ENCODE data around the gene TLN1.
A peak's percentile ranks its signal among the peaks of the same experiment; 100 is the strongest.

Gene TLN1

DNA sequence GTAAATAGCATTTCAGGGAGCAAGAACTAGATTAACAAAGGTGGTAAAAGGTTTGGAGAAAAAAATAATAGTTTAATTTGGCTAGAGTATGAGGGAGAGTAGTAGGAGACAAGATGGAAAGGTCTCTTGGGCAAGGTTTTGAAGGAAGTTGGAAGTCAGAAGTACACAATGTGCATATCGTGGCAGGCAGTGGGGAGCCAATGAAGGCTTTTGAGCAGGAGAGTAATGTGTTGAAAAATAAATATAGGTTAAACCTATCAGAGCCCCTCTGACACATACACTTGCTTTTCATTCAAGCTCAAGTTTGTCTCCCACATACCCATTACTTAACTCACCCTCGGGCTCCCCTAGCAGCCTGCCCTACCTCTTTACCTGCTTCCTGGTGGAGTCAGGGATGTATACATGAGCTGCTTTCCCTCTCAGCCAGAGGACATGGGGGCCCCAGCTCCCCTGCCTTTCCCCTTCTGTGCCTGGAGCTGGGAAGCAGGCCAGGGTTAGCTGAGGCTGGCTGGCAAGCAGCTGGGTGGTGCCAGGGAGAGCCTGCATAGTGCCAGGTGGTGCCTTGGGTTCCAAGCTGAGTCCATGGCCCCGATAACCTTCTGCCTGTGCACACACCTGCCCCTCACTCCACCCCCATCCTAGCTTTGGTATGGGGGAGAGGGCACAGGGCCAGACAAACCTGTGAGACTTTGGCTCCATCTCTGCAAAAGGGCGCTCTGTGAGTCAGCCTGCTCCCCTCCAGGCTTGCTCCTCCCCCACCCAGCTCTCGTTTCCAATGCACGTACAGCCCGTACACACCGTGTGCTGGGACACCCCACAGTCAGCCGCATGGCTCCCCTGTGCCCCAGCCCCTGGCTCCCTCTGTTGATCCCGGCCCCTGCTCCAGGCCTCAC lies 58.6 kb downstream of the TLN1 start, which contains the start of gene CA9:
Gene CA9, plus strand, starts transcription at position 797 of the 893 bp plus-strand sequence. Its CDS starts 32 bp downstream, at position 829.
- TF ChIP-seq, protein P1, sequence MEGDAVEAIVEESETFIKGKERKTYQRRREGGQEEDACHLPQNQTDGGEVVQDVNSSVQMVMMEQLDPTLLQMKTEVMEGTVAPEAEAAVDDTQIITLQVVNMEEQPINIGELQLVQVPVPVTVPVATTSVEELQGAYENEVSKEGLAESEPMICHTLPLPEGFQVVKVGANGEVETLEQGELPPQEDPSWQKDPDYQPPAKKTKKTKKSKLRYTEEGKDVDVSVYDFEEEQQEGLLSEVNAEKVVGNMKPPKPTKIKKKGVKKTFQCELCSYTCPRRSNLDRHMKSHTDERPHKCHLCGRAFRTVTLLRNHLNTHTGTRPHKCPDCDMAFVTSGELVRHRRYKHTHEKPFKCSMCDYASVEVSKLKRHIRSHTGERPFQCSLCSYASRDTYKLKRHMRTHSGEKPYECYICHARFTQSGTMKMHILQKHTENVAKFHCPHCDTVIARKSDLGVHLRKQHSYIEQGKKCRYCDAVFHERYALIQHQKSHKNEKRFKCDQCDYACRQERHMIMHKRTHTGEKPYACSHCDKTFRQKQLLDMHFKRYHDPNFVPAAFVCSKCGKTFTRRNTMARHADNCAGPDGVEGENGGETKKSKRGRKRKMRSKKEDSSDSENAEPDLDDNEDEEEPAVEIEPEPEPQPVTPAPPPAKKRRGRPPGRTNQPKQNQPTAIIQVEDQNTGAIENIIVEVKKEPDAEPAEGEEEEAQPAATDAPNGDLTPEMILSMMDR (IDR thresholded peaks at IDR 0.05; ENCODE audit: low read depth, low read length, missing control alignments) = no peak
- H3K4me3 ChIP-seq (replicated peaks; ENCODE audit: low read depth, low read length) = no peak within 1 kb of the TSS
- no peak for DNase-seq (ENCODE audit: extremely low read depth, low read depth)

DNA sequence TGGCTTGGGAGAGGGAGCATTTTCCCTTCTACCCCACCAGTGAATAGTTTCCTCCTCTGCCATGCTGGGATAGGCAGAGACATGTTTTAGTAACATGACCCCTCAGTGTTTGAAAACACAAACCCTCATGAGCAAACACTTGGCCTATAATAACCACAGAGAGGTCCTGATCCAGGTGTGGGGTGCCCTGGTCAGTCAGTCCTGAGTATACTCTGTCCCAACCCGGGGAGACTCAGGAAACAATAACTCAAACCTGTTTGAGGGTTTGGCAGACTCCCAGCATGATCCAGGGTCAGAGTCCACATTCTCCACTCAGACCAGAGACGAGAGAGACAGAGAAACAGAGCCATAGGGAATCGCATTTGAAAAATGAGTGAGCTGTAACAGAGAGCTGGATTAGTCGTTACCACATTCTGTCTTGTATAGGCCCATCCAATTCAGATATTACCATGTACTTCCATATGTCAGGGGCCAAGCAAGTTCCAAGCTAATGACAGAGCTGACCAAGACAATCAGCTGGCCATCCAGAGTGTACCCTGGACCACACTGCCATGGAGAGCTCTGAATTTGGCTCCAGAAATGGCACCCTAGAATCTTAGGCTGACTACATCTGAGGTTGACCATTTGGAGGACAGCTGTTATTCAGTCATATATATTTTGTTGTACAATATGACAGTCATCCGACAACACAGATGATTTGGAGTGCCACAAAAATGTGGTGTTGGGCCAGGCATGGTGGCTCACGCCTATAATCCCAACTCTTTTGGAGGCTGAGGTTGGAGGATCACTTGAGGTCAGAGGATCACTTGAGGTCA lies 62.5 kb downstream of the TLN1 start:
- TF ChIP-seq, protein P1 (IDR thresholded peaks at IDR 0.05; ENCODE audit: low read depth, low read length, missing control alignments) = no peak
- no peak overlapping the region for H3K4me3 ChIP-seq (replicated peaks; ENCODE audit: low read depth, low read length)
- DNase-seq (ENCODE audit: extremely low read depth, low read depth) = no peak

DNA sequence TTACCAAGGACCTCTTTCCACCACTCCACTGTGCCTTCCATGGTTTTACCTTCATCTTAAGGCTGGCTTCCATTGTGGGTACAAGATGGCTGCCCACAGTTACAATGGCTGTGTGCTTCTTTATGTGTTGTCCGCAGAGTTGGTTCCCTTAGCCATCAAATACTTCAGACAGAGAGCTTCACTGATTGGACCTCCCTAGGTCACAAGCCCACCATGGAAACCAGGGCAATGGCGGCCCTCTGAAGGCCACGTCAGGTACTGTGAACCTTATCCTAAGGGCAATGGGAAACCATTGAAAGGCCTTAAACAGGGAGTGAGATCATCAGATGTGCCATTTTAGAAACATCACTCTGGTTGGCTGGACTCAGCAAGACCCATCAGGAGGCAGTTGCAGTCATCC lies 64.1 kb downstream of the TLN1 start:
- H3K4me3 ChIP-seq (replicated peaks; ENCODE audit: low read depth, low read length) = no peak overlapping the region
- TF ChIP-seq, protein P1 (IDR thresholded peaks at IDR 0.05; ENCODE audit: low read depth, low read length, missing control alignments) = no peak
- no peak for DNase-seq (ENCODE audit: extremely low read depth, low read depth)

DNA sequence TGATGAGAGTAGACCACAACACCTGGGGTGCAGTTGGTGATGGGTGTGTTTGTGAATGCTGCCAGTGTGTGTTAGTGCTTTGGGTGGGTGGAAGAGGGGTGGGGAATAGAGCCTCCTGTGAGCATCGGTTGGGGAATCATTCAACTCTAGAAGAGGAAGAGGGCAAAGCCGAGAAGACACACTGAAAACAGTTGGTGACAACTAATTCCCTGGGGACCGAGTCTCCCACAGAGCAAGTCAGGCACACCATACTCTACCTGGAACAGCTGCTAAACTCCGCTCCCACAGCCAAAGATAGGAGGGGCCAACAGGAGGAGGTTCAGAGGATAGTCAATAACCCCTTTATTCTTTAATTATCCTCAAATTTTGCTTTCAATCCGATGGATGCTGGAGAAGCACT lies 65.4 kb downstream of the TLN1 start:
- TF ChIP-seq, protein P1 (IDR thresholded peaks at IDR 0.05; ENCODE audit: low read depth, low read length, missing control alignments) = no peak
- H3K4me3 ChIP-seq (replicated peaks; ENCODE audit: low read depth, low read length) = no peak overlapping the region
- DNase-seq (ENCODE audit: extremely low read depth, low read depth) = no peak

DNA sequence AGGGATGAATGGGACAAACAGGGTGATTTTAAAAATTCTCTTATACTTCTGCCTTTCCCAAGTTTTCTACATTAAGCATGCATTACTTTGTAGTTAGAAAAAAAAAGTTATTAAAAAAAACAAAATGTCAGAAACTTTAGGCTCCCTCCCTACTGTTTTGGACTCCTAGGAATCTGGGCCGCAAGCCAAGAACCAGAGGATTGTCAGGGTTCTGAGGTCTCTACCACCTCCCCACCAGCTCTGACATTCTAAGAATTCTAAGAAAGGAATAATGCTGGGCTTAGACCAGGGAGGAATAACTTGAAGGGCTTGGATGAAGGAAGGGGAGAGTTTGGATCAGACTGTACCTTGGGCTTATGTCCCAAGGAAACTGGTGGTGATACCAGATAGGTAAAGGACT lies 66.0 kb downstream of the TLN1 start:
- no peak overlapping the region for H3K4me3 ChIP-seq (replicated peaks; ENCODE audit: low read depth, low read length)
- DNase-seq (ENCODE audit: extremely low read depth, low read depth) = no peak
- TF ChIP-seq, protein P1 (IDR thresholded peaks at IDR 0.05; ENCODE audit: low read depth, low read length, missing control alignments) = no peak

DNA sequence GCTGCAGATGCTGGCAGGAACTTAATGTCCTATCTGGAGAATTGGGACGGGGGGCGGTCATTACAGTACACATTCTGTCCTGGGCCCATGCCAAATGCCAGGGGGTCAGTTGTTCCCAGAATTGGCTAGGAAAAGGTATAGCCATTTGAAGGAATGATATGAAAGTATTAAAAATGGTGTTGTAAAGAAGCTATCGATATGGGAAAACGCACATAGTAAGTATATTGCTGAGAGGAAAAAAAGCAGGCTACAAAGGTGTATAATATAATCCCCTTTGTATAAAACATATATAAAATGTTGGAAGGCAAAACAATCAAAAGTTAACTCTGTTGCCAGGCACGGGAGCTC lies 66.5 kb downstream of the TLN1 start:
- no peak for DNase-seq (ENCODE audit: extremely low read depth, low read depth)
- H3K4me3 ChIP-seq (replicated peaks; ENCODE audit: low read depth, low read length) = peak overlapping the region; percentile 71
- TF ChIP-seq, protein P1 (IDR thresholded peaks at IDR 0.05; ENCODE audit: low read depth, low read length, missing control alignments) = no peak
